ENCODE measurements around the gene OSCAR.
"Not testable (repeated sequence)": the region's sequence is repeated elsewhere in the genome, so short reads cannot be mapped to it uniquely, and the experiment has no call there.

Gene OSCAR

GRCh38 chr19:54102421-54103169 lies 2.0 kb upstream of the OSCAR start, which contains the start of gene NDUFA3:
TSS of gene NDUFA3 (plus strand) at chr19:54102855. CDS start at chr19:54102879, 24 bp downstream.
- no peak for TF ChIP-seq CTCF (IDR thresholded peaks at IDR 0.05; ENCODE audit: low read depth, low read length)
- in situ Hi-C loops (cut with HindIII; ENCODE audit: low sequenced_read_pairs): no loop called here
- DNase-seq (ENCODE audit: low read depth, low spot score): peak; percentile 98
- peak within 1 kb of the TSS; percentile 98 for H3K4me3 ChIP-seq (ENCODE audit: low read depth, low read length)

GRCh38 chr19:54099903-54100255 lies 724 bp downstream of the OSCAR start:
- DNase-seq (ENCODE audit: low read depth, low spot score); in situ Hi-C loops (cut with HindIII; ENCODE audit: low sequenced_read_pairs); H3K4me3 ChIP-seq (ENCODE audit: low read depth, low read length): not testable (repeated sequence)

- no peak overlapping the region for H3K4me3 ChIP-seq (ENCODE audit: low read depth, low read length)
- no peak for TF ChIP-seq CTCF (IDR thresholded peaks at IDR 0.05; ENCODE audit: low read depth, low read length)
- in situ Hi-C loops (cut with HindIII; ENCODE audit: low sequenced_read_pairs): no loop called here
- DNase-seq (ENCODE audit: low read depth, low spot score): no peak
These were observed 1.3 kb downstream of the OSCAR start for GRCh38 chr19:54099190-54099902.

GRCh38 chr19:54096617-54097106 lies 3.9 kb downstream of the OSCAR start:
- H3K4me3 ChIP-seq (ENCODE audit: low read depth, low read length): peak overlapping the region; percentile 18
- in situ Hi-C loops (cut with HindIII; ENCODE audit: low sequenced_read_pairs): no loop called here
- DNase-seq (ENCODE audit: low read depth, low spot score): peak; percentile 51
- TF ChIP-seq CTCF (IDR thresholded peaks at IDR 0.05; ENCODE audit: low read depth, low read length): peak; percentile 51

- DNase-seq (ENCODE audit: low read depth, low spot score): peak; percentile 40
- H3K4me3 ChIP-seq (ENCODE audit: low read depth, low read length): peak overlapping the region; percentile 25
- in situ Hi-C loops (cut with HindIII; ENCODE audit: low sequenced_read_pairs): not testable (repeated sequence)
These were observed 4.6 kb downstream of the OSCAR start for GRCh38 chr19:54095859-54096616.

GRCh38 chr19:54095136-54095858 lies 5.3 kb downstream of the OSCAR start:
- in situ Hi-C loops (cut with HindIII; ENCODE audit: low sequenced_read_pairs): no loop called here
- DNase-seq (ENCODE audit: low read depth, low spot score): no peak
- TF ChIP-seq CTCF (IDR thresholded peaks at IDR 0.05; ENCODE audit: low read depth, low read length): no peak
- H3K4me3 ChIP-seq (ENCODE audit: low read depth, low read length): peak overlapping the region; percentile 18

GRCh38 chr19:54094426-54095000 lies 6.1 kb downstream of the OSCAR start:
- TF ChIP-seq CTCF (IDR thresholded peaks at IDR 0.05; ENCODE audit: low read depth, low read length): no peak
- in situ Hi-C loops (cut with HindIII; ENCODE audit: low sequenced_read_pairs): no loop called here
- no peak for DNase-seq (ENCODE audit: low read depth, low spot score)
- no peak overlapping the region for H3K4me3 ChIP-seq (ENCODE audit: low read depth, low read length)

All from astrocyte of the spinal cord (primary cell).